Stimulated activated CD8-positive, alpha-beta memory T cell treated with anti-CD3 and anti-CD28 coated beads, Interleukin-7, amount 100 ng/mL, for 48 hours (primary cell): ENCODE results near the gene SLF2.

Experiments
- DNase-seq, 2 donors: peaks; one replicate each; pipeline ENCODE4 v3.0.0-alpha.2; 2020; ENCODE audit warnings: low read depth in 1 of 2; ENCODE audit errors: extremely low read depth in 1 of 2

SLF2 gene, protein sequence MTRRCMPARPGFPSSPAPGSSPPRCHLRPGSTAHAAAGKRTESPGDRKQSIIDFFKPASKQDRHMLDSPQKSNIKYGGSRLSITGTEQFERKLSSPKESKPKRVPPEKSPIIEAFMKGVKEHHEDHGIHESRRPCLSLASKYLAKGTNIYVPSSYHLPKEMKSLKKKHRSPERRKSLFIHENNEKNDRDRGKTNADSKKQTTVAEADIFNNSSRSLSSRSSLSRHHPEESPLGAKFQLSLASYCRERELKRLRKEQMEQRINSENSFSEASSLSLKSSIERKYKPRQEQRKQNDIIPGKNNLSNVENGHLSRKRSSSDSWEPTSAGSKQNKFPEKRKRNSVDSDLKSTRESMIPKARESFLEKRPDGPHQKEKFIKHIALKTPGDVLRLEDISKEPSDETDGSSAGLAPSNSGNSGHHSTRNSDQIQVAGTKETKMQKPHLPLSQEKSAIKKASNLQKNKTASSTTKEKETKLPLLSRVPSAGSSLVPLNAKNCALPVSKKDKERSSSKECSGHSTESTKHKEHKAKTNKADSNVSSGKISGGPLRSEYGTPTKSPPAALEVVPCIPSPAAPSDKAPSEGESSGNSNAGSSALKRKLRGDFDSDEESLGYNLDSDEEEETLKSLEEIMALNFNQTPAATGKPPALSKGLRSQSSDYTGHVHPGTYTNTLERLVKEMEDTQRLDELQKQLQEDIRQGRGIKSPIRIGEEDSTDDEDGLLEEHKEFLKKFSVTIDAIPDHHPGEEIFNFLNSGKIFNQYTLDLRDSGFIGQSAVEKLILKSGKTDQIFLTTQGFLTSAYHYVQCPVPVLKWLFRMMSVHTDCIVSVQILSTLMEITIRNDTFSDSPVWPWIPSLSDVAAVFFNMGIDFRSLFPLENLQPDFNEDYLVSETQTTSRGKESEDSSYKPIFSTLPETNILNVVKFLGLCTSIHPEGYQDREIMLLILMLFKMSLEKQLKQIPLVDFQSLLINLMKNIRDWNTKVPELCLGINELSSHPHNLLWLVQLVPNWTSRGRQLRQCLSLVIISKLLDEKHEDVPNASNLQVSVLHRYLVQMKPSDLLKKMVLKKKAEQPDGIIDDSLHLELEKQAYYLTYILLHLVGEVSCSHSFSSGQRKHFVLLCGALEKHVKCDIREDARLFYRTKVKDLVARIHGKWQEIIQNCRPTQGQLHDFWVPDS

DNA sequence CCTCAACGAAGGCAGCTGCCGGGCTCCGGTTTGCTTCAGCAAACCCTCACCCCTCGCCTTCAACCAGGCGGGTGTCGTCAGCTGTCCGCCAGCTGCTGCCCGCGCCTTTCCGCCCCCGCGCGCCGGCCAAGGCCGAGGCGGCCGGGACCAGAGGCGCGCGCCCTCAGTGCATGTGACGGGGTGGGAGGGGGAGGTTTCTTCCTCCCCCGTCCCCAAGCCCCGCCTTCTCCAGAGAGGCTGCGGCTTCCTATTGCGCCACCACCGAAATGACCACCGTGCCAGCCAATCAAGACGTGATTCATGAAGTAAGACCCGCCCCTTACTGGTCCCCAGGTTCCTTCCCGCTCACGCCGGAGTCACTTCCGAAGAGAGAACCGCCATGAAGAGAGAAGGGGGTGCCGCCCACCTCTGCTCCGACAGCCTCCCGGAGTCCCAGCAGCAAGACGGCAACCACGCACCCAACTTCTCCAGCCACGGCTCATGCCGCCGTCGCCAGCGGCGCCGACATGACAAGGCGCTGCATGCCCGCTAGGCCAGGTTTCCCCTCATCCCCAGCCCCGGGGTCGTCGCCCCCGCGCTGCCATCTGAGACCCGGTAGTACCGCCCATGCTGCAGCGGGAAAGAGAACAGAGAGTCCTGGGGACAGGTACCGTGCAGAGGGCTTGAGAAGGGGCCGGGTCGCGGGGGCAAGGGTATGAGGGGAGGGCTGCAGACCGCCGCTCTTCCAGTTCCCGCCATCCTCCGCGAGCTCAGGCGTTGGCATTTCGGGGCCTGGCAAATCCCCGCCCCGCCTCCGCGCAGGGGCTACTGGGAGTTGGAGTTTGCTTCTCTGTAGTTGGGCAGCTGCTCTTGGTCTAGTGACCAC is at the start of gene SLF2:
Gene SLF2, plus strand, starts transcription at position 359 of the 865 bp plus-strand sequence. Its CDS starts 148 bp downstream, at position 507.
- DNase-seq, result peak; percentile 81 to 95

DNA sequence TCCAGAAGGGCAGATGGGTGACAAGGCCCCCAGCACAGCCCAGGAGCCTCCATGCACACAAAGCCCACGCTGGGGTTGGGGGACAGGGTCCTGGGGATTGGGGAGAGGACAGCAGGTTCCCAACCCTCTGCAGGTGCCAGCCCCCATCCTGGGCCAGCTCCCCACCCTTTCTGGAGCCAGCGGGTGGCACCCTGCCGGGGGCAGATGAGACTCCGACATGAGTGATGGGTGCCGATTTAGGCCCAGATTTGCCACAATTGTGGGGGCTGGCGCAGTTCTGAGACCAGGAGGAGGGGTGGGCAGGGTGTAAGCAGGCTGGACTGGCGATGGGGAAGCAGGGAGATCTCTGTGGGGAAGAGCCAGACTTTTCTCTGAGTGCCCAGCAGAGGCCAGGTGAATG is 49.3 kb upstream of the SLF2 start:
- DNase-seq, result no peak

DNA sequence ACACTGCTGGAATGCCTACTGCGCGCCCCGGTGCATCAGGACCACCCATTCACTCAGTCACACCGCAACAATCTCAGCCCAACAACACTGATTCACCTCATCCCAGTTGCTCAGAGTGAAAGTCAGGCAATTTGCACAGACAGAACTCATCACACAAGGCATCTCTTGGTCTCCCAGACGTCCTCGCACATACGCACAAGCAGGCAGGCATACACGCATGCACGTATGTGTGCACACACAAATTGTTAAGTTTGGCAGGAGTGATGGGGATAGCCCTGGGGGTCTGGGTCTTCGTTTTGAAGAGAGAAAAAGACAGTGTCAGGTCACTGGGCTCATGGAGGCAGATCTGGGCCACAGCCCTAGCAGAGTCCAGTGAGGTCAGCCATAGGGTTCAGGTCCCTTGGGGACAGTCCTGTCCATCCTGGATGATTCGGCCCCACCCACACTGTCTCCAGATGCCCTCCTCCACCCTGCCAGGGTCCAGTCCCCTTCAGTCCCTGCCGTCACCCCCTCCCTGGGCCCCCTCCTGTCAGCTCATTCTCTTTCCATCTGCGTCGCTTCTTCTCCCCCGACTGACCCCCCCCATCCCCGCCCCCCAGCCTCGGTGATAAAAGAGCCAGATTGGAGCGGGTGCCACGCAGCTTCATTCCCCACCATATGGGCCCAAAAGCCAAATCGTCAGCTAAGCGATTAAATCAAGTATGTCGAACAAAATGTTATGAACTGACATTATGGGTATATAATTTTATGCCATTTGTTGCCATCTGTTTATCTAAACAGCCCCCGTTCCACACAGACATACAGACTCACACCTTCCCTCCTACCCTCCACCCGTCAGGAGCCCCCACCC is 48.5 kb upstream of the SLF2 start:
- no peak for DNase-seq

DNA sequence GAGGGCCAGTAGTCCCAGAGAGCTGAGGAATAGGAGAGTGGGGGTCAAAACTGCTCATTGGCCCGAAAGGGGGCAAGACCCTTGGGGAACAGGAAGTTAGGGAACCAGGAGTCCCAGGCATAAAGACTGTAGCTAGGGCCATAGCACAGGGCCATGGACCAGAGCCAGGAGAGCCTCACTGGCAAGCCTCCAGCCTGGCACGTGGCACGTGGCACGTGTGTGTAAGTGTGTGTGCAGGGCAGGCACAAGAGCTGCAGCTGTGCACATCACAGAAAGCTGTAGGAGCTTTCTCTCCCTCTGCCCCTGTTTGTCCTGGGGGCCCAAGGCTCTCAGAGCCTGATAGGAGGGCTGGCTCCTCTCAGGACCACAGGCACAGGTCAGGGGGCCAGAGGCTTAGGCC is 47.8 kb upstream of the SLF2 start:
- DNase-seq, result no peak

DNA sequence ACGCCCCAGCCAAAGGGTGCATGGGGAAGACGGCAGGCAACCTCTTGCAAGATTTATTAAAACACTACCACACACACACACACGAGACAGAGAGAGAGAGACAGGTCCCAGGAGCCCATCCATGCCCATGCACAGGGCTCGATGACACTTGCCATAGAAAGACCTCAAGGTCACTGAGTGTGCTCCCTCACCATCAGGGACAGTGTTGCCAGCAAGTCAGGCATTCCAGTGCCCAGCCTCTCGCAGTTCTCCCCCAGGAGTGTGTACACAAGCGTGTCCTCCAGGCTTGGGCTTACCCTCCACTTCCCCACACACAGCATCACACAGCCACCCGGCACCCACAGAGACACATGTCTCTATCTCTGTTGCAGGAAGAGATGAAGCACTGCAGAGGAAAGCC is 46.8 kb upstream of the SLF2 start:
- no peak for DNase-seq

DNA sequence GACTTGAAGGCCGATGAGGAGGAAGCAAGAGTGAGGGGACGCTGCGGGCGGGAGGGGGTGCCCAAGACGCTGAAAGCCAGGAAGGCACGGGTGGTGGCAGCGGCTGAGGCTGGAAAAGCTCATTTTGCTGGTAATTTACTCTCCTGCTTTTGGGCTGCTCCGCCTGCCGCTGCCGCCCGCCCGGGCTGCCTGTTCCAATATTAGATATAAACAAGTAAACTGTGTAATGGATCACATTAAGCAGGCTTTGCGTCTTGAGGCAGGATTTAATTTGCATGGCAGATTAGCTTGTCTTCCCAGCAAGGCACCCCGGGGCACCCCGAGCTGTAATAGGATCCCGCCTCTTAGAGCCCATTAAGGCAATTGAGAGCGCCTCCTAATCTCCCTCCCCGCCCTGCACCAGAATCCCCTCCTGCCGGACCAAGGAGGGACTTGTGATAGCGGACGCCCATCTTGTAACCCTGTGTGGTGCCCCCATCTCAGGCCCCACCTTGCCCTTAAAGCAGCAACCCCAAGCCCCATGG is 46.1 kb upstream of the SLF2 start:
- no peak for DNase-seq

DNA sequence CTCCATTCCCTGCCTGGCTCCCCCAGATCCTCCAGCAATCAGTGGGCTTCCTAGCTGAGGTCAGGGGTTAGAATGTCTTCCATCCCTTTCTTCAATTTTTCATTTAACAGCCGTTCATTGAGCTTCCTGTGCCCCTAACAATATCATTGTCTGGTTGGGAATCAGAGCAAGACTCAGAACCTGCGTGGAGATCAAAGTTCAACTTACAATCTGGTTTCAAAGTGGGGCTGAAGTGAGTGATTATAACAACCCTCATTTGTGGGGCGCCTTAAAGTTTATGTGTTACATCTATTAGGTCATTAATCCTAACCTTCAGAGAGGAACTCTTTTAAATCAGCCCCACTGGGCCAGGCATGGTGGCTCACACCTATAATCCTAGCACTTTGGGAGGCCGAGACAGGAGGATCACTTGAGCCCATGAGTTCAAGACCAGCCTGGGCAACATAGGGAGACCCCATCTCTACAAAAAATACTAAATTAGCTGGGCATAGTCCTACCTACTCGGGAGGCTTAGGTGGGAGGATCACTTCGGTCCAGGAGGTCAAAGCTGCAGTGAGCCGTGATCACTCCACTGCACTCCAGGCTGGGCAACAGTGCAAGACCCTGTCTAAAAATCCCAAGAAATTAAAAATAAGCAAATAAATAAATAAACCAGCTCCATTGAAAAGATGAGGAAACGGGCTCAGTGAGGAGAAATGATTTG is 45.4 kb upstream of the SLF2 start:
- DNase-seq, result no peak

DNA sequence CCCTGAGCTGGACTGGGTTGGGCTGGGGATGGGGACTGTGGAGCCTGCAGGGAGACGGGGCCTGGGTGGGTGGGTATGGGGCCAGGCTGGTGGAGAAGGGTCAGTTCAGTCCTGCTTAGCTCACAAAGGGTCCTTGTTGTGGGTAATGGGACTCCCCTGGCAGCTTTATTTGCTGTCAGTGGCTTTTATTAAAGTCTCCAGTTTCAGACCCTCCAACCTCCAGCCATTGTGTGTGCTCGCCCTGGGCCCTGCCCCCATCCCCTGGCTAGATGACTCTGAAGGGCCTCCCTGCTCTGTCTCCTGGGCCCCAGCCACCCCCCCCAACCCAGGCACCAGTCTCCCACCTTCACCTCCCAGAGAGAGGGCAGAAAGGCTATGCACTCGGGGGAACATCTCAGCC is 44.4 kb upstream of the SLF2 start:
- DNase-seq, result no peak

DNA sequence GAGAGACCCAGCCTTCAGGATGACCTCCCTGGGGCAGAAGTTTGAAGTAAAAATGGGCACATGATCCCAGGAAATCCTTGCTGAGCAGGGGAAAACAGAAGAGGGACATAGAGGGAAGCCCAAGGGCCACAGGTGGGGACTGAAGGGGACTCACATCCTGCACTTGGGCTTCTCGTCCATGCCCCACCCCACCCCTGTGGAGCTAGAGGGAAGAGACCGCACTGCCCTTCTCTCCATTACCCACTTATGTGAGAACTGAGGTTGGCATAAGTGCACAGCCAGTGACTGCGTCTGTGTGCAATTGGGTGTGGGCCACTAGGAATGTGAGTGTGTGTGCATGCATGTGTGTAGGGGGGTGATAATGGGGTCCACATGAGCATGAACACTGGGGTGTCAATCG is 43.4 kb upstream of the SLF2 start:
- DNase-seq, result no peak

DNA sequence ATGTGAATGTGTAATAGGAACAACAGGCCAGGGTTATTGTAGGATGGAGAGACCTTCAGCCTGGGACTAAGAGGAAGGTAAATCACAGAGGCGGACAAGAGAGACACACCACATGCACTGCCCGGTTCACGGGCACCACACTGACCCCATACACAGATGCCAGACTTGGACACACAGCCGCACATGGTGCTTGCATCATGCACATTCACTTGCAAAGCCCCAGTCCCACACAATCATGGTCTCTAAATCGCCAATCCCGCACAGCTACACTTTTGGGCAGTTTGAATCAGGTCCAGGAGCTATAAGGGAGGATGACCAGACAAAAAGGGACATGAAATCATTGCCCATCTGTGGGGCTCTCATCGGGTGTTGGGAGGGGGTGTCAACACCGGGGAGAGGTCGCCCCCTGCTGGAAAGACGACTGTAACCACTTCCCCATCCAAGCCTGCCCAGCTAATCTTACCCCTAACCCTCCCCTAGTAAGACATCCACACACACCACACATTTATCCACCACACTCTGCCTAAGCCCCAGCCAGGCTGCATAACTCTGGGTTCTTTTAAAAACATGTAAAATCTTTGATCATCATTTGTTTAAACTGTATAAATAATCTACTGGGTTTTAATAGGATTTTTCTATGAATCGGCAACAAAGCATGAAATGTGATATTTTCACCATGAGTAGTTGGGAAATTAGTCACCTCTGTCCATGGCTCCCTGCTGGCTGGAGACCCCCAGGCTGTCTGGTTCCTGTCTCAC is 40.5 kb upstream of the SLF2 start:
- DNase-seq, result peak; percentile 22 to 42

DNA sequence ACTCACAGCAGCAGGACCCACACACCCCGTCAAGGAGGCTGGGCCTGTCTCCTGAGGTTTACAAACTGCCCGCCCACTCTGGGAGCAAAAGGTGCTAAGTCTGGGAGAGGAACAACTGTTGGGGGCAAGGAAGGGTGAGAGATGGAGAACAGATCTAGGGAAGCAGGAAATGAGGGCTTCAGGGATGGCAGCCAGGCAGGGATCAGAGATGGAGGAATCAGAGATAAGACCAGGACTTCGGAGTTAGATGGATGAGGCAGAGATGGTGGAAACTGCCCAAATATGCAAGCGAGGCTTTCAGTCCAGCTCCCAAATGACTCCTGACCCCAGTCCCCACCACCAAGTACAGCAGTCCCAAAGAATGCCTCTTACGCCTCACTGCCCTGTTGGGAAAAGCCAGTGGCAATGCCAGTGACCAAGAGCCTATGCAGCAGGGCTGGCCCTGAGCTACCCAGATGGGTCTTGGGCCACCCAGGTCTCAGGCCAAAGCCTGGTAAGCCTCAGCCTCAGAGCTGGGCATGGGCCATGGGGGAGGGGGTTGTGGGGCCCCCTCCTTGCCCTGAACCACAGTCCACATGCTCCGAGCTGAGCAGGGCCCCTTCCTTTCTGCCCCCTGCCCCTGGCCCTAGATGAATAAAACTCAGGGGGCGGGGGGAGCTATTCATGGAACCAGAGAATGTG is 39.5 kb upstream of the SLF2 start:
- no peak for DNase-seq

DNA sequence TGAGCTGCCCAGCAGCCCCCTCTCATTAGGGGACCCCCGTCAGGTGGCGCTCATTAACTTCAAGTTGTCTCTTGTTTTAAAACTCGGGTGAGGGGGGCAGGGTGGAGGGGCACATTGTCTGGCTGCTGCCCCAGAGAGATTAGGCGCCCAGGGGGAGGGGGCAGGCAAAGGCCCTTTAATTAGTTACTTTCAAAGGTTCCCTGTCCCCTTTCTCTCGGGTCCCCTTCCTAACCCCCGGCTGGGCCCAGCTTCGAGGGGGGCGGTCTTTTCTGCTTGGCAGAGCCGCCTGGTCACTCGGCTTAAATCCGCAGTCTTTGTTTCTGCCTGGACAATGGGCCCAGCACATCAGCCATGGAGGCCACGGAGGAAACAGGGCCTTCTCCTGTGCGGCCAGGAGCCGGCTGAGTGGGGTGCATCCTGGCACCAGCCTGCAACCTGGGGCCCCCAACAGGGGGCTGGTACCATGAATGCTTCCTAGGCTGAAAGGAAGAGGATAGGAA is 38.9 kb upstream of the SLF2 start:
- DNase-seq, result no peak

DNA sequence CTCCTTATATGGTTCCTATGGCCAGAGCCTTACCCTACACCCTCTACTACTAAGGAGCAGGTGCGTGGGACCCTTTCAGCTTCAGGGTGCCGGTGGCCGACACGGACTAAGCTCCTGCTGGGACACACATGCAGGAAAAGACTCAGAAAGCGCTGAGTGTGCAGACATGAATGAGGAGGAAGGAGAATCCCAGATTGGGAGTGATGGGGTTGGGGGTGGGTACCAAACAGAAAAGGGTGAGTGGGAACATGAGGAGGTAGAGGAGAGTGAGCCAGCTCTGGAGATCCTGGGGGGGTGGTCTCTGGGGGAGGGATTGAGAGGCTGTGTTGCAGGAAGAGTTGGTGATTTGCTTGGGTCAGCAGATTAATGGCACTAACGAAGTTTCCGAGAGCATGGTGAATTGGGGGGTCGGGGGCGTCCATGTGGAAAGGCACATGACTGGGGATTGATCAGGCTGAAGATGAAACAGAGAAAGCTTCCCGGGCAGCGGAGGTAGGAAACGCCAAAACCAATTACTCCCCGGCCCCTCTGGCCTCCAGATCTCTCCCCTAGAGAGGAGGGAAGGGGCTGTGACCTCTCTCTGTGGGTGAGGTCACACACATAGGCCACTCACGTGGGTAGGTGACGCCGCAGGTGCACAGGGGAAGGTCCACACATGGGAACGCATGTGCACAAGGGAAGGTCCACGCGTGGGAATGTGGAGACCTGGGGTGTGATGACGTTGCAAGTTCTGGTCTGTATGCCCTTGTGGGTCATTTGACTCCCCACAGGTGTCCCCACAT is 37.9 kb upstream of the SLF2 start:
- DNase-seq, result no peak

DNA sequence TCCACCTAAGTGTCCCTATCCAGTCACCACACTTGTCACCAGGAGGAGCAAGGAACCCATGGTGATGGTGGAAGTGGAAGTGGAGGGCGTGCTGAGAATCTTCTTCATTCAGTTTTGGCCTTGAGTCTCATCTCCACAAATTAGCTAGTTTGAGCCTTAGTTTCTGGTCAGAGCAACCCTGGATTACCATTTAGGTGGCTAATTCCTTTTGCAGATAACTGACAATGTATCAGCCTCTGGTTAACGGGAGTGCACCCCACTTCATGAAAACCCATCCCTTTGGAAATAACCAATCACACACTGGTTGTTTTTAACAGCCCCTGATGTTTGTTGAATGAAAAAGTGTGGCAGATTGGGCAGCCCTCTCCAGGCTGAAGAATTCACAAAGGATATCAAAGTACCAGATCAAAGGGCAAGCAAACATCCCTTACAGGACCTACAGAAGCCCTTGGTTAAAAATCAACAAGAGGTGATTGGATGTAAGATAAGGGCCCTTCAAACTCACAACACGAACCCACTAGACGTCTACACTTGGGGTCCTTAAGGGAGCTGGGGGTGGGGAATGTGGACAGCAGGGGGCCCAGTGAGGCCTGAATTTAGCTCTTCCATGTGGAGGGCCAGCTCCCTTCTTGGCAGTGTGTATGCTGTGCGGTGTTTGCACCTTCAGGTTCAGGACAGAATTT is 37.1 kb upstream of the SLF2 start:
- no peak for DNase-seq

DNA sequence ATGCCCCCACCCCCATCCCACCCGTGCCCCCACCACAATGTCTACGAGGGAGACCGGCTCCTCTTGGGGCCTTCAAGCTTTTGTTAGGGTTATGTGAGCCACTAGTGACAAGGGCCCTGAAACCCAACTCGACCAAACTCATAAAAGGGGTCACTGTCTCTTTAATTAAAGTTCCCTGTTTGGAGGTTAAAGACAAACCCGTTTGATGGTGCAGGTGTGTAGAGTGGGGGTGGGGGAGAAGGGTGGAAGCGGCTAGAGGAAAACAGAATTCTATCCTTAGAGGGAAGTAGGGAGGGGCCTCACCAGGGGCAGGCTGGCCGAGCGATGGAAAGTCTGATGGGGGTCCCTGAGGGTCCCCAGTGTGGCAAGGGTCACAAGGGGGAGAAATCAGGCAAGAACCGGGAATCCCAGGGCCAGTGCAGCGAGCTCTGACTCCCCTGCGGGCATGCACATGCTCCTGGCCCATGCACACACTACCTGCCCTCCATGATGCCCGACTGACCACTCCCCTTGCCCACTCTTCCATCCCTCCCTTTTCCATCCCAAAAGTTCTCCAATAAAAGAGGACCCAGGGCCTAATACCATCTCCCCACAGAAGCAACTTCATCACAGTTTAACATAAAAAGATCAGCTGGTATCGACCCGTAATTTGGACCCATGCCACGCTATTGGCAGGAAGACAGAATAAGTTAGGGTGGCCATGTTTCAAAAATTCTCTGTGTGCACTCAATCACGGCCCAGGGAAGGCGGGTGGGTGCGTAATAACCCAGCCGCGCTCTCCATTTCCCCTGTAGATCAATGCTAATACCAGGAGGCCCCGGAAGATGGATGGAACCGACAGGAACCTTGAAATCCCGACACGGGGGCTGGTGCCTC is 35.9 kb upstream of the SLF2 start:
- no peak for DNase-seq
